ENCODE data around the gene NIBAN1.

NIBAN1 gene

GRCh38 chr1:184970691-184971161 lies 3.6 kb downstream of the NIBAN1 start:
- Histone ChIP-seq H3K36me3 (replicated peaks in 1 of 2; ENCODE audit: control insufficient read depth in 2 of 2, insufficient read depth in 2 of 2, low read length in 2 of 2) (no peaks in the 10 kb centered on the region), H3K4me2 (ENCODE audit: insufficient read depth, low read length, poor library complexity, severe bottlenecking) (no peak overlapping the region), H3K18ac (ENCODE audit: low read length) (no peak overlapping the region), H3K23ac (ENCODE audit: low read depth, low read length, poor library complexity) (no peak overlapping the region), H3K4ac (ENCODE audit: low read length) (no peak overlapping the region), H2AFZ (ENCODE audit: low read length) (no peak overlapping the region), H2AK5ac (ENCODE audit: low read depth, low read length) (no peak overlapping the region), H2BK15ac (ENCODE audit: low read length) (no peak overlapping the region), H3K4me3 (ENCODE audit: low read length in 2 of 2) (no peak overlapping the region), H3K9me3 (replicated peaks in 1 of 2; ENCODE audit: control insufficient read depth in 2 of 2, insufficient read depth in 1 of 2, low read depth in 1 of 2, low read length in 2 of 2) (no peaks in the 10 kb centered on the region), H4K91ac (ENCODE audit: low read depth, low read length, poor library complexity) (no peak overlapping the region), H2BK5ac (ENCODE audit: low read length) (no peak overlapping the region), H2BK12ac (ENCODE audit: low read length) (no peak overlapping the region), H3K9ac (ENCODE audit: low read depth, low read length, poor library complexity) (no peak overlapping the region), H3K27ac (replicated peaks; ENCODE audit: low read length) (no peak overlapping the region), H2BK120ac (ENCODE audit: low read depth, low read length) (no peak overlapping the region), H3K79me1 (ENCODE audit: low read depth, low read length) (no peaks in the 10 kb centered on the region), H3K27me3 (ENCODE audit: control insufficient read depth in 3 of 3, insufficient read depth in 3 of 3, low read depth in 1 of 3, low read length in 3 of 3) (peaks cover 9 to 51% (median 37%) of the 10 kb centered on the region in 3 experiments), H4K8ac (ENCODE audit: low read depth, low read length) (no peak overlapping the region), H3K4me1 (ENCODE audit: control insufficient read depth in 2 of 2, insufficient read depth in 1 of 2, low read depth in 1 of 2, low read length in 2 of 2) (peaks cover 0 to 3% of the 10 kb centered on the region in 2 donors), H3K14ac (ENCODE audit: low read length) (no peak overlapping the region)
- no CpG with 5 or more reads among the region's 5 CpGs for WGBS, 2 donors (ENCODE audit: extremely low coverage in 2 of 2, insufficient read length in 2 of 2, insufficient replicate concordance in 1 of 2)
- no peak for DNase-seq (ENCODE audit: low spot score)

GRCh38 chr1:184966989-184967388 lies 7.3 kb downstream of the NIBAN1 start:
- Histone ChIP-seq H4K91ac (ENCODE audit: low read depth, low read length, poor library complexity) (no peak overlapping the region), H2BK15ac (ENCODE audit: low read length) (no peak overlapping the region), H3K27ac (replicated peaks; ENCODE audit: low read length) (no peak overlapping the region), H2BK120ac (ENCODE audit: low read depth, low read length) (no peak overlapping the region), H3K4ac (ENCODE audit: low read length) (no peak overlapping the region), H2AK5ac (ENCODE audit: low read depth, low read length) (no peak overlapping the region), H3K79me1 (ENCODE audit: low read depth, low read length) (no peaks in the 10 kb centered on the region), H2AFZ (ENCODE audit: low read length) (no peak overlapping the region), H3K4me3 (ENCODE audit: low read length in 2 of 2) (no peak overlapping the region), H4K8ac (ENCODE audit: low read depth, low read length) (no peak overlapping the region), H3K4me1 (ENCODE audit: control insufficient read depth in 2 of 2, insufficient read depth in 1 of 2, low read depth in 1 of 2, low read length in 2 of 2) (no peaks in the 10 kb centered on the region), H3K9ac (ENCODE audit: low read depth, low read length, poor library complexity) (no peak overlapping the region), H3K23ac (ENCODE audit: low read depth, low read length, poor library complexity) (no peak overlapping the region), H3K14ac (ENCODE audit: low read length) (no peak overlapping the region), H3K27me3 (ENCODE audit: control insufficient read depth in 3 of 3, insufficient read depth in 3 of 3, low read depth in 1 of 3, low read length in 3 of 3) (peaks cover 0 to 13% (median 2%) of the 10 kb centered on the region in 3 experiments), H3K9me3 (replicated peaks in 1 of 2; ENCODE audit: control insufficient read depth in 2 of 2, insufficient read depth in 1 of 2, low read depth in 1 of 2, low read length in 2 of 2) (no peaks in the 10 kb centered on the region), H3K4me2 (ENCODE audit: insufficient read depth, low read length, poor library complexity, severe bottlenecking) (no peak overlapping the region), H3K36me3 (replicated peaks in 1 of 2; ENCODE audit: control insufficient read depth in 2 of 2, insufficient read depth in 2 of 2, low read length in 2 of 2) (no peaks in the 10 kb centered on the region), H3K18ac (ENCODE audit: low read length) (no peak overlapping the region), H2BK5ac (ENCODE audit: low read length) (no peak overlapping the region), H2BK12ac (ENCODE audit: low read length) (no peak overlapping the region)
- DNase-seq (ENCODE audit: low spot score) = no peak
- WGBS, 2 donors (ENCODE audit: extremely low coverage in 2 of 2, insufficient read length in 2 of 2, insufficient replicate concordance in 1 of 2) = no CpG with 5 or more reads among the region's 2 CpGs

- no peak overlapping the region for H3K4me2 ChIP-seq (ENCODE audit: insufficient read depth, low read length, poor library complexity, severe bottlenecking)
- no peak overlapping the region for H3K9ac ChIP-seq (ENCODE audit: low read depth, low read length, poor library complexity)
- no peaks in the 10 kb centered on the region for H3K4me1 ChIP-seq (ENCODE audit: control insufficient read depth in 2 of 2, insufficient read depth in 1 of 2, low read depth in 1 of 2, low read length in 2 of 2)
- no peak for DNase-seq (ENCODE audit: low spot score)
- no peak overlapping the region for H3K4ac ChIP-seq (ENCODE audit: low read length)
- H2AK5ac ChIP-seq (ENCODE audit: low read depth, low read length) = no peak overlapping the region
- no peak overlapping the region for H3K4me3 ChIP-seq (ENCODE audit: low read length in 2 of 2)
- H3K9me3 ChIP-seq (replicated peaks in 1 of 2; ENCODE audit: control insufficient read depth in 2 of 2, insufficient read depth in 1 of 2, low read depth in 1 of 2, low read length in 2 of 2) = no peaks in the 10 kb centered on the region
- H4K91ac ChIP-seq (ENCODE audit: low read depth, low read length, poor library complexity) = no peak overlapping the region
- no CpG with 5 or more reads among the region's 4 CpGs for WGBS, 2 donors (ENCODE audit: extremely low coverage in 2 of 2, insufficient read length in 2 of 2, insufficient replicate concordance in 1 of 2)
- no peak overlapping the region for H3K18ac ChIP-seq (ENCODE audit: low read length)
- no peak overlapping the region for H2BK5ac ChIP-seq (ENCODE audit: low read length)
- H2BK120ac ChIP-seq (ENCODE audit: low read depth, low read length) = no peak overlapping the region
- H2BK12ac ChIP-seq (ENCODE audit: low read length) = no peak overlapping the region
- H2BK15ac ChIP-seq (ENCODE audit: low read length) = no peak overlapping the region
- no peak overlapping the region for H3K14ac ChIP-seq (ENCODE audit: low read length)
- no peaks in the 10 kb centered on the region for H3K79me1 ChIP-seq (ENCODE audit: low read depth, low read length)
- no peak overlapping the region for H3K27ac ChIP-seq (replicated peaks; ENCODE audit: low read length)
- H2AFZ ChIP-seq (ENCODE audit: low read length) = no peak overlapping the region
- H4K8ac ChIP-seq (ENCODE audit: low read depth, low read length) = no peak overlapping the region
- no peak overlapping the region for H3K23ac ChIP-seq (ENCODE audit: low read depth, low read length, poor library complexity)
- no peaks in the 10 kb centered on the region for H3K36me3 ChIP-seq (replicated peaks in 1 of 2; ENCODE audit: control insufficient read depth in 2 of 2, insufficient read depth in 2 of 2, low read length in 2 of 2)
- peaks cover 0 to 7% (median 0%) of the 10 kb centered on the region in 3 experiments for H3K27me3 ChIP-seq (ENCODE audit: control insufficient read depth in 3 of 3, insufficient read depth in 3 of 3, low read depth in 1 of 3, low read length in 3 of 3)
Observed at GRCh38 chr1:184965944-184966860, 8.1 kb downstream of the NIBAN1 start.

GRCh38 chr1:184965439-184965838 lies 8.9 kb downstream of the NIBAN1 start:
- Histone ChIP-seq H3K14ac (ENCODE audit: low read length) (no peak overlapping the region), H2BK5ac (ENCODE audit: low read length) (no peak overlapping the region), H3K36me3 (replicated peaks in 1 of 2; ENCODE audit: control insufficient read depth in 2 of 2, insufficient read depth in 2 of 2, low read length in 2 of 2) (no peaks in the 10 kb centered on the region), H3K4me2 (ENCODE audit: insufficient read depth, low read length, poor library complexity, severe bottlenecking) (no peak overlapping the region), H3K27me3 (ENCODE audit: control insufficient read depth in 3 of 3, insufficient read depth in 3 of 3, low read depth in 1 of 3, low read length in 3 of 3) (peaks cover 0 to 7% (median 0%) of the 10 kb centered on the region in 3 experiments), H2BK15ac (ENCODE audit: low read length) (no peak overlapping the region), H2BK120ac (ENCODE audit: low read depth, low read length) (no peak overlapping the region), H2AFZ (ENCODE audit: low read length) (no peak overlapping the region), H4K91ac (ENCODE audit: low read depth, low read length, poor library complexity) (no peak overlapping the region), H3K4me1 (ENCODE audit: control insufficient read depth in 2 of 2, insufficient read depth in 1 of 2, low read depth in 1 of 2, low read length in 2 of 2) (no peaks in the 10 kb centered on the region), H3K27ac (replicated peaks; ENCODE audit: low read length) (no peak overlapping the region), H3K9ac (ENCODE audit: low read depth, low read length, poor library complexity) (no peak overlapping the region), H3K4ac (ENCODE audit: low read length) (no peak overlapping the region), H4K8ac (ENCODE audit: low read depth, low read length) (no peak overlapping the region), H2BK12ac (ENCODE audit: low read length) (no peak overlapping the region), H3K79me1 (ENCODE audit: low read depth, low read length) (no peaks in the 10 kb centered on the region), H3K18ac (ENCODE audit: low read length) (no peak overlapping the region), H3K23ac (ENCODE audit: low read depth, low read length, poor library complexity) (no peak overlapping the region), H3K9me3 (replicated peaks in 1 of 2; ENCODE audit: control insufficient read depth in 2 of 2, insufficient read depth in 1 of 2, low read depth in 1 of 2, low read length in 2 of 2) (no peaks in the 10 kb centered on the region), H2AK5ac (ENCODE audit: low read depth, low read length) (no peak overlapping the region), H3K4me3 (ENCODE audit: low read length in 2 of 2) (no peak overlapping the region)
- no CpG with 5 or more reads among the region's 8 CpGs for WGBS, 2 donors (ENCODE audit: extremely low coverage in 2 of 2, insufficient read length in 2 of 2, insufficient replicate concordance in 1 of 2)
- no peak for DNase-seq (ENCODE audit: low spot score)
